Endothelial cell of umbilical vein (primary cell): ENCODE data around the gene RASAL2. TPM values are rescaled to one million over a fixed set of nuclear protein-coding genes. Genes with fewer than 3 reads are reported as not detected.

ENCODE experiments used
- BruUV-seq: library from RNA; stranded (reverse); fragments of 400-500 nt; replicated peaks from 2 replicates; lab custom pipeline; 2021; lab: Mats Ljungman, UMichigan
- CTCF ChIA-PET: fragments of 300-600, 350-600 bp; sonication (Branson Sonifier 250); formaldehyde crosslinking; loops from one replicate; lab custom pipeline; 2021; ENCODE audit warnings: antibody characterized with exemption, inconsistent platforms; lab: Charles Lee
- POLR2A ChIA-PET: fragments of 300-600, 350-600 bp; sonication (Branson Sonifier 250); formaldehyde crosslinking; loops from one replicate; lab custom pipeline; 2021; ENCODE audit warnings: antibody characterized with exemption, inconsistent platforms; lab: Charles Lee
- DNase-seq: peaks from one replicate; pipeline ENCODE4 v3.0.0-alpha.2; 2011; ENCODE audit warnings: low read depth, low spot score
- FAIRE-seq: peaks from 2 replicates; lab custom pipeline; 2011; peaks lifted over from hg19 to GRCh38; lab: Jason Lieb, UNC
- H2AFZ ChIP-seq: 2 replicates; pipeline ENCODE4 v1.6.0; 2012; ENCODE audit warnings: low read depth, low read length, control low read depth, inconsistent platforms
- H3K27ac ChIP-seq: 2 replicates; pipeline ENCODE4 v1.5.1; 2011; ENCODE audit warnings: low read depth, mild to moderate bottlenecking, control low read depth, low read length, moderate library complexity; ENCODE audit not compliant: insufficient read depth
- H3K27me3 ChIP-seq, 2 experiments: 2 replicates each; pipeline versions ENCODE4 v1.6.0 to v1.6.1; 2011; ENCODE audit warnings: low read length in 2 of 2, mixed read lengths in 1 of 2; ENCODE audit not compliant: control insufficient read depth in 2 of 2, insufficient read depth in 2 of 2
- H3K36me3 ChIP-seq, 2 experiments: 2 replicates in 1 of 2; 3 replicates in 1 of 2; pipeline ENCODE4 v1.5.1; 2011; ENCODE audit warnings: low read length in 2 of 2, mild to moderate bottlenecking in 1 of 2, moderate library complexity in 1 of 2; ENCODE audit not compliant: control insufficient read depth in 2 of 2, insufficient read depth in 2 of 2; ENCODE audit errors: extremely low read depth in 1 of 2
- H3K4me1 ChIP-seq: 3 replicates; pipeline ENCODE4 v1.5.1; 2011; ENCODE audit warnings: mild to moderate bottlenecking, low read length; ENCODE audit not compliant: control insufficient read depth, insufficient read depth; ENCODE audit errors: extremely low read depth
- H3K4me2 ChIP-seq: 2 replicates; pipeline ENCODE4 v1.6.1; 2011; ENCODE audit warnings: low read length, control low read depth, mixed read lengths; ENCODE audit not compliant: insufficient read depth
- H3K4me3 ChIP-seq, 3 experiments: fragments of 200-600 bp in 1 of 3; sonication (generic), shearing (Covaris generic) in 1 of 3; replicated peaks in 1 of 3; 2 replicates each; pipeline ENCODE4 v1.5.1; 2011 to 2016; ENCODE audit warnings: control low read depth in 3 of 3, low read length in 3 of 3, mild to moderate bottlenecking in 2 of 3, inconsistent platforms in 1 of 3, low read depth in 1 of 3, moderate library complexity in 1 of 3; ENCODE audit not compliant: insufficient read depth in 1 of 3
- H3K79me2 ChIP-seq: 2 replicates; pipeline ENCODE4 v1.6.0; 2012; ENCODE audit warnings: low read length, inconsistent platforms; ENCODE audit not compliant: control insufficient read depth, insufficient read depth
- H3K9ac ChIP-seq: replicated peaks from 2 replicates; pipeline ENCODE3; 2011; ENCODE audit warnings: low read length, control low read depth; ENCODE audit not compliant: insufficient read depth; ENCODE audit errors: extremely low read depth
- H3K9me1 ChIP-seq: replicated peaks from 3 replicates; pipeline ENCODE4 v1.6.0; 2011; ENCODE audit warnings: mild to moderate bottlenecking, low read length; ENCODE audit not compliant: control insufficient read depth, insufficient read depth; ENCODE audit errors: extremely low read depth
- H3K9me3 ChIP-seq: replicated peaks from 2 replicates; pipeline ENCODE4 v1.5.1; 2012; ENCODE audit warnings: low read length, inconsistent platforms; ENCODE audit not compliant: control insufficient read depth, insufficient read depth
- H4K20me1 ChIP-seq: replicated peaks from 2 replicates; pipeline ENCODE3; 2011; ENCODE audit warnings: mild to moderate bottlenecking, low read length; ENCODE audit not compliant: control insufficient read depth, insufficient read depth; ENCODE audit errors: extremely low read depth
- EZH2 ChIP-seq: IDR thresholded peaks from 2 replicates; pipeline ENCODE4 v1.6.1; 2012; ENCODE audit warnings: borderline replicate concordance, low read depth, mild to moderate bottlenecking, moderate library complexity, low read length, inconsistent platforms; ENCODE audit not compliant: severe bottlenecking
- FOS ChIP-seq: IDR thresholded peaks from 2 replicates; pipeline ENCODE4 v1.6.1; 2011; ENCODE audit warnings: mild to moderate bottlenecking, low read length, moderate library complexity, borderline replicate concordance; ENCODE audit not compliant: insufficient read depth
- GATA2 ChIP-seq: IDR thresholded peaks from 2 replicates; pipeline ENCODE4 v1.7.0; 2011; ENCODE audit warnings: low read depth, mild to moderate bottlenecking, moderate library complexity, mixed read lengths, low read length; ENCODE audit not compliant: insufficient read length, insufficient read depth
- JUN ChIP-seq: IDR thresholded peaks from 2 replicates; pipeline ENCODE4 v1.6.1; 2011; ENCODE audit warnings: borderline replicate concordance, low read depth; ENCODE audit not compliant: insufficient read length, insufficient read depth
- MYC ChIP-seq: IDR thresholded peaks from one replicate; pipeline ENCODE4 v1.6.1; 2011; ENCODE audit warnings: mild to moderate bottlenecking, low read depth, low read length
- POLR2AphosphoS5 ChIP-seq: IDR thresholded peaks from 2 replicates; pipeline ENCODE4 v1.6.1; 2012; ENCODE audit warnings: low read depth, mild to moderate bottlenecking, control low read depth, low read length, moderate library complexity; ENCODE audit not compliant: insufficient read depth
- dilution Hi-C: fragments of 300-500 bp; cut with MboI; formaldehyde crosslinking; loops from one replicate; pipeline ENCODE4 v1.15.0; 2019; ENCODE audit warnings: low sequenced_read_pairs; ENCODE audit not compliant: extremely low pct_ligation_motif_present
- intact Hi-C: fragments of 100-400 bp; cut with micrococcal nuclease; formaldehyde crosslinking; loops from one replicate; pipeline ENCODE4 v1.10.0; 2022
- polyA plus RNA-seq, 4 experiments: library from polyadenylated mRNA; depleted of rRNA in 3 of 4; stranded (reverse) in 3 of 4; unstranded in 1 of 4; fragments of >200 nt; gene quantifications; 2 replicates each; pipeline versions ENCODE4 v1.2.1 to v1.2.3, GENCODE V29; 2011 to 2012; ENCODE audit warnings: missing spikeins in 1 of 4
- total RNA-seq: library from RNA; stranded (reverse); gene quantifications from 2 replicates; pipeline ENCODE4 v1.2.3, GENCODE V29; 2021
- TF ChIP-seq, protein P1 (sequence below), 2 donors: IDR thresholded peaks; 1 replicate in 1 of 2; 2 replicates in 1 of 2; pipeline ENCODE4 v1.5.1; 2011; ENCODE audit warnings: low read length in 2 of 2, mild to moderate bottlenecking in 2 of 2, moderate library complexity in 2 of 2, control low read depth in 1 of 2, inconsistent platforms in 1 of 2, low read depth in 1 of 2; ENCODE audit not compliant: insufficient read depth in 1 of 2; ENCODE audit errors: extremely low read depth in 1 of 2
- TF ChIP-seq, protein P2 (sequence below): IDR thresholded peaks from 2 replicates; pipeline ENCODE4 v1.6.1; 2011; ENCODE audit not compliant: insufficient read depth, insufficient read length

Gene RASAL2
- total and polyA plus RNA-seq, 2 donors (not counting 3 experiments of a cell fraction or from before 2014, with no cell fraction given) = 12.5 to 15.5 TPM

DNA sequence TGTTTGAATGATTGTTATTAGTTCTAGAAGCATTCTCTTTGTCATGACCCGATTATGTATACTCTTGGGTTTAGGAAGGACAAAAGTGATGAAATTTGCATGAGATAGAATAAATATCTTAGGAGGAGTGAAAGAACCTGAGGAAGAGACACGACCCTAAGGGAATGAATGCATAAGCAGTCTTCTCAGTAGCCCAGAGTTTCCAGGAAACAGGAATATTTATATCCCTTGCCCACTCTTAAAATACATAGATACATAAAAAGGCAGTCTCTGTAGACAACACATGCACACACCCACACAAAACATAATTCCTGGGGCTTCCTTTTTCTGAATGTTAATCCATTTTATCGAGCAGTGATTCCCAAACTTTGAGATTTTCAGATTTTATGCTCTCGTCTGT, 383.5 kb downstream of the RASAL2 start:
- H3K9me3 ChIP-seq = no peaks in the 10 kb centered on the region
- H2AFZ ChIP-seq = no peak overlapping the region
- intact Hi-C loops = no loop called here
- DNase-seq = no peak
- TF ChIP-seq GATA2 (no peak), POLR2AphosphoS5 (no peak), EZH2 (no peak), FOS (no peak), JUN (no peak), MYC (no peak)
- TF ChIP-seq, protein P1, sequence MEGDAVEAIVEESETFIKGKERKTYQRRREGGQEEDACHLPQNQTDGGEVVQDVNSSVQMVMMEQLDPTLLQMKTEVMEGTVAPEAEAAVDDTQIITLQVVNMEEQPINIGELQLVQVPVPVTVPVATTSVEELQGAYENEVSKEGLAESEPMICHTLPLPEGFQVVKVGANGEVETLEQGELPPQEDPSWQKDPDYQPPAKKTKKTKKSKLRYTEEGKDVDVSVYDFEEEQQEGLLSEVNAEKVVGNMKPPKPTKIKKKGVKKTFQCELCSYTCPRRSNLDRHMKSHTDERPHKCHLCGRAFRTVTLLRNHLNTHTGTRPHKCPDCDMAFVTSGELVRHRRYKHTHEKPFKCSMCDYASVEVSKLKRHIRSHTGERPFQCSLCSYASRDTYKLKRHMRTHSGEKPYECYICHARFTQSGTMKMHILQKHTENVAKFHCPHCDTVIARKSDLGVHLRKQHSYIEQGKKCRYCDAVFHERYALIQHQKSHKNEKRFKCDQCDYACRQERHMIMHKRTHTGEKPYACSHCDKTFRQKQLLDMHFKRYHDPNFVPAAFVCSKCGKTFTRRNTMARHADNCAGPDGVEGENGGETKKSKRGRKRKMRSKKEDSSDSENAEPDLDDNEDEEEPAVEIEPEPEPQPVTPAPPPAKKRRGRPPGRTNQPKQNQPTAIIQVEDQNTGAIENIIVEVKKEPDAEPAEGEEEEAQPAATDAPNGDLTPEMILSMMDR (IDR thresholded peaks at IDR 0.05; ENCODE audit: extremely low read depth in 1 of 2, insufficient read depth in 1 of 2, low read depth in 1 of 2, low read length in 2 of 2) = no peak
- TF ChIP-seq, protein P2, sequence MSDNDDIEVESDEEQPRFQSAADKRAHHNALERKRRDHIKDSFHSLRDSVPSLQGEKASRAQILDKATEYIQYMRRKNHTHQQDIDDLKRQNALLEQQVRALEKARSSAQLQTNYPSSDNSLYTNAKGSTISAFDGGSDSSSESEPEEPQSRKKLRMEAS = no peak
- no peak for FAIRE-seq
- no peaks in the 10 kb centered on the region for H3K36me3 ChIP-seq
- H3K4me3 ChIP-seq = no peak overlapping the region
- H3K79me2 ChIP-seq = no peaks in the 10 kb centered on the region
- BruUV-seq = no TSS peak
- no peaks in the 10 kb centered on the region for H4K20me1 ChIP-seq
- H3K4me2 ChIP-seq = no peak overlapping the region
- CTCF ChIA-PET = no interaction called here
- POLR2A ChIA-PET = no interaction called here
- H3K27ac ChIP-seq = no peak overlapping the region
- dilution Hi-C loops = no loop called here
- no peaks in the 10 kb centered on the region for H3K9me1 ChIP-seq
- H3K4me1 ChIP-seq = no peaks in the 10 kb centered on the region
- H3K9ac ChIP-seq = no peak overlapping the region
- H3K27me3 ChIP-seq = no peaks in the 10 kb centered on the region
